HG03175 (cell line): ENCODE results near the gene TRAPPC13.
A peak's percentile ranks its signal among the peaks of the same experiment; 100 is the strongest.
"Not testable (repeated sequence)": the region's sequence is repeated elsewhere in the genome, so short reads cannot be mapped to it uniquely, and the experiment has no call there.

Experiments used
- ATAC-seq: cut with Tn5 transposase; IDR thresholded peaks from one replicate; pipeline ENCODE4 v1.9.1; 2021; ENCODE audit warnings: mild to moderate bottlenecking, moderate library complexity; ENCODE audit not compliant: unreplicated experiment

Gene TRAPPC13

DNA sequence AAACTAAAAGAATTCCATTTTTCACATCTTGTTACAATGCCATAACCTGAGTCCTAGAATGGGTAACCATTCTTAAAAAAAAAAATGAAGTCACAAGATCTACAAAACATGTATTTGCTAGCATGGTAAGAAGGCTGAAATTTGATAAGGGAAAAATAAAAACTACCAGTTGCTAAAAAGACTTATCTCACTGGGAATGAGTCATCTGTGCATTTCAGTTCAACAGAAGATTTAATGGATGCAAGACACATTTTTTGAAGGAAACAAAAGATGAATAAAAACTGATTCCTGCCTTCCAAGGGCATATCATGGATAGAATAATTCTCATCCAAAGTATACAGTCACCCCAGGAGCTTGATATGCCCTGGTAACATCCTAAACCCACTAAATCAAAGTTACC, 49.9 kb downstream of the TRAPPC13 start:
- ATAC-seq: no peak

DNA sequence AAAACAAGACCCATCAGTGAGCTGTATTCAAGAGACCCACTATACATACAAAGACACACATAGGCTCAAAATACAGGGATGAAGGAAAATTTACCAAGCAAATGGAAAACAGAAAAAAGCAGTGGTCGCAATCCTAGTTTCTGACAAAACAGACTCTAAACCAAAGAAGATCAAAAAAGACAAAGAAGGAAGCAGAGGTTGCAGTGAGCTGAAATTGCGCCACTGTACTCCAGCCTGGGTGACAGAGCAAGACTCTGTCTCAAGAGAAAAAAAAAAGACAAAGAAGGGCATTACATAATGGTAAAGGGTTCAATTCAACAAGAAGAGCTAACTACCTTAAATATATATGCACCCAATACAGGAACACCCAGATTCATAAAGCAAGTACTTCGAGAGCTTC, 51.2 kb downstream of the TRAPPC13 start:
- not testable (repeated sequence) for ATAC-seq

DNA sequence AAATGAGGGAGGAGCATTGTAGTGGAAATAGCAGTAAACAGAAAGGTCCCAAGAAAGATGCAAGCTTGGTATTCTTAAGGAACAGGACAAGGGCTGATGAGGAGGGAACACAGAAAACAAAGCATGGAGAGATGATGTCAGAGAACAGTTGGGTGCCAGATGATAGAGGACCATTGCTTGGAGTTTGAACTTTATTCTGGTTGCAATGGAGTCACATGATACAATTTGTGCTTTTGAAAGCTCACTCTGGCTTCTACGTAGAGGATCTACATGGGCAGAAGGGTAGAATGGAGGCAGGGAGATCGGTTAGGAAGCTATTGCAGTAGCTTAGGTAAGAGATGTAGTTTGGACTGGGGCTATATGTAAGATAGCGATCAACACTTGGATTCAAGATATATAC, 57.3 kb downstream of the TRAPPC13 start:
- no peak for ATAC-seq

DNA sequence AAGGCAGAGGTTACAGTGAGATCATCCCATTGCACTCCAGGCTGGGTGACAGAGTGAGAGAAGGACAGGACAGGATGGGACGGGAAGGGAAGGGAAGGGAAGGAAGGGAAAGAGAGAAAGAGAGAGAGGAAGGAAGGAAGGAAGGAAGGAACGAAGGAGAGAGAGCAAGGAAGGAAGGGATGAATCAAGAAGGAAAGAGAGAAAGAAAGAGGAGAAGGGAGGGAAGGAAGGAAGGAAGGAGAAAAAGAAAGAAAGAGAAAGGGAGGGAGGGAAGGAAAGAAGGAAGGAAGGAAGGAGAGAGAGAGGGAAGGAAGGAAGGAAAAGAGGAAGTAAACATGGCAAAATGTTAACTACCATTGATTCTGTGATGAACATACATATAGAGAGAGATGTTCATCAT, 68.3 kb downstream of the TRAPPC13 start:
- no peak for ATAC-seq

DNA sequence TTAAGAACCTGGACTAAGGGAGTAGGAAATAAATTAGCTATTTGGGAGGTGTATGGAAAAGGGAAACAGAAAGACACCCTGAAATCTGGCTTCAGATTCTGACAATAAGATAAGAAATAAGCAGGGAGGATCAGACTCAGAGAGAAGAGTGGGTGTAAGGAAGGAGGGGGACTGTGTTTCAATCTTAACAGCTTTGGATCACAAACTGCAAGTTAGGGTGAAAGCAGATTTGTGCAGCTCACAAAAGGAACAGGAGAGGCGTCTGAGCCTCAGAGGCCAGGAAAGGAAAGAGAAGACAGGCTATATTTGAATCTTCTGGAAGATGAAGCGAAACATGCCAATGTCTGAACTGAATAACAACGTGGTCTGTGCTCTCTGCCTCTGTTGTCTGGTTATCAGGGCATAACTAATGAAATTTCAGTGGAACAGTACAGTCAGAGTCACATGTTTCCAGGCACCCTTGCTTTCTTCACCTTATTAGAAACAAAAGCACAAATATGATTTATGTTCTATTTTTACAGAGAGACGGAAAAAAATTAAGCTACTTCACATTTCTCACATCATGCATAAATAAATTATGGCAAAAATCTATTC, 70.4 kb downstream of the TRAPPC13 start:
- no peak for ATAC-seq

DNA sequence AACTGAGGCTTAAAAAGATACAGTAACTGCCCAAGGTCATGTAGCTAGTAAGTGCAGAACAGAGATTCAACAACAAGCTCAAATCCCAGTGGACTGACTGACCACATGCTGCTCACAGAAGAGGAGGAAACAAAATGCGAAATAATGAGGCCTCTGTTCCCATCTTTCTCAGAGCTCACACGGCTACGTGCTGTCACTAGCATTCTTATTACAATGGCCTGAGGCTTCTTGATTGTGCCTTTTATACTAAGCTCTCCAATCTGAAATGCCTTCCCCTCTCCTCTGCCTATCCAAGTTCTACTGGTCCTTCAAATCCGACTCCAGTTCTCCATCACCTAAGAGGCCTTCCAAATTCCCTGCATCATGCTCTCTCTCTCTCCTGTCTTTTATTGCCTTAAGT, 71.1 kb downstream of the TRAPPC13 start:
- no peak for ATAC-seq

DNA sequence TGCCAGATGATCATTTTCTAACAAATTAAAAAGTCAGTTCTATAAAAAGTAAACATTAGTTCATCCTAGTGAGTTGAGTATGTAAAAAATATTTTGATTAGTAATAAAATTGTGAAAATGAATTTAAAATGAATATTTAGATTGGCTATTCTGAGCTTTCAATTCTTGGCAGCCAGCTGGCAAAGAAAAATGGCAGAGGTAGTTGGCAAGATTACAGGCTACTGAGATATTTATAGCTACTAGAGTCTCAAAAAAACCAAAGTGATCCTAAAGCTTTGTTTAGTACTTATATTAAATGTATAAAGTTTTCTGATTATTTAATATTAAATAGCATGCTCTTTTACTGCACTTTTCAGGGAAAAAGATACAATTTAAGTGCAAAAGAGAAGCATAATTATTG, 72.1 kb downstream of the TRAPPC13 start:
- ATAC-seq: no peak

DNA sequence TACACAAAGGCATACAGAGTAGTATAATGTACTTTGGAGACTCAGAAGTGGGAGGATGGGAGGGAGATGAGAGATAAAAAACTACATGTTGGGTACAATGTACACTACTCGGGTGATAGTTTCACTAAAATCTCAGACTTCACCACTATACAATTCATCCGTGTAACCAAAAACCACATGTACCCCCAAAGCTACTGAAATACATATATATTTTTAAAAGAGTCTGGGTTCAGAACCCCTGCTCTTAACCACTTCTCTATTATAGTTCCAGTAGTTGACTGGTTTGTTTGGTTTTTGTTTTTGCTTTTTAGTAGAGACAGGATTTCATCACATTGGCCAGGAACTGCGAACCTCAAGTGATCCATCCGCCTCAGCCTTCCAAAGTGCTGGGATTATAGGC, 74.5 kb downstream of the TRAPPC13 start:
- peak; percentile 72 for ATAC-seq

DNA sequence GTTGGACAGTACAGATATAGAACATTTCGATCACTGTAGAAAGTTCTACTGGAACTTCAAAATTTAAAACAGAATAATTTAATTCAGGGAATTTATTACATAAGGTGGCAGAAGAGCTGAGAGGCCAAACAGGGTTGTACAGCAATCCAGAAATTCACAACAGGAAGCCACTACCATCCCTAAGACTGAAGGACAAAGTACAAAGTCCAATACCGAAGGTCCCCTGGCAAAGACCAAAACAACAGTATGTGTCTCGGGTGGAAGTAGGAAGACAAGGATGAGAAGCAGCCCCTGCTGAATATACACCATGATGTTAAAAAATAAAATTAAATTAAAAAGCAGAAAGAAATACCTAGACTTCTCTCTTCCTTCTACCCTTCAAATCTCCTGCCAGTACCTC, 77.2 kb downstream of the TRAPPC13 start:
- no peak for ATAC-seq

DNA sequence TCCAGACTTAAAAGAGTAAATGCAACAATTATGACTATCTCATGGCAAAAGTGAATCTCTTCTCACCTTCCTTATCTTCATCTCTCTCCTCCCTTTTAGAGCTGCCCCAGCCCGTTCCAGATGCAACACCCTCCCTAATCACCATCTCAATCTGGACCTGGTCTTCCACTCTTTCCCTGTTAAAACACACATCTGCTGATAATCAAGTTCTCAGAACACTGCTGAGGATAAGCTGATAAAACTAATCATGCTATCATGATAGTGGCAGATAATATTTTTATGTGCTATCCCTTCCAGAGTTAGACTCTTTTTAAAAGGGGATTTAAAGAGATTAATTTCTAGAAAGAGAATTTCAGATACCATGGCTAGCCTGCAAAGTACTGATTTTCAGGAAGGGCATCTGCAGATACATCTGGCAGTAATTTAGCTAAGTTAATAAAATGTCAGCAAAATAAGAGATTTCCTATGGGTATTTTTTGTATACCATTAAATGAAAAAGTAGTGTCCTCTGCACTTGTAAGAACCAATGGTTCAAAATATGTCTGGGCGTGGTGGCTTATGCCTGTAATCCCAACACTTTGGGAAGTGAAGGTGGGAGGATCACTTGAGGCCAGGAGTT, 79.9 kb downstream of the TRAPPC13 start:
- no peak for ATAC-seq

DNA sequence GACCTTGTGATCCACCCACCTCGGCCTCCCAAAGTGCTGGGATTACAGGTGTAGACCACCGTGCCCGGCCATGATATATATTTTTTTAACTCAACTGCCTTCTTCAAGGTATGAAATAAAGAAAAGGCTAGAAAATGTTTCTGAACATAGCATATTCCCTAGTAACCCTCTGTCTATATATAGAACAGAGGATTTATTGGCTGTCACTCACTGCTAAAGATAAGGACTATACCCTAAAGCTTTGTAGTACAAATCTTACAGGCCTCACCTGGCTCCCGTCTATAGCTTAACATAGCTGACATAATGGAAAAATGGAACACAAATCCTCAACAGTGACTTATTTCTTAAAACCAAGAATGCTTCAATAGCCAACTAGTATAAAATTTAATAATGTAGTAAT, 82.8 kb downstream of the TRAPPC13 start:
- ATAC-seq: no peak

DNA sequence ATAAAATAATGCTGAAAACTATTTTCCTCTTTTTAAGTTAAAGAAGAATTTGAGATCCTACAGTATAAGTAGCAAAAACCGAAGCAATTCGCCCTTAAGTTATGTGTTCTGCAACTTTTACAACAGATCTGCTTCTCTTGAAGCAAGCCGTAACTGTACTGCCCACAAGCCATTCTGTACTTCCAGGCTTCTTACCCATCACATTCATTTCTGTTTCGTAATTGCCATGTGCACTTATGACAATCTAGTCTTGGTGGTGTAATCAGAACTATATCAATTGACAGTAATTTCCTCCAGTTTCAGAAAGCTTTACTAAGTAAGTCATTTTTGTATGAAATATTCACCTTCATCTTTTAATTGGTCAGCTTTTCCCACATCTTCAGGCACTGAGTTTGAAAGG, 83.3 kb downstream of the TRAPPC13 start:
- no peak for ATAC-seq
